GM10847 (cell line): Measurements from ENCODE around the gene GRB14.

Experiments used
- POLR2A ChIP-seq: IDR thresholded peaks from 2 replicates; pipeline ENCODE4 v1.6.1; 2011; ENCODE audit not compliant: insufficient read length; ENCODE audit errors: extremely low read depth

Gene GRB14

GRCh38 chr2:164574931-164575330, 46.4 kb downstream of the GRB14 start:
- no peak for TF ChIP-seq POLR2A

DNA sequence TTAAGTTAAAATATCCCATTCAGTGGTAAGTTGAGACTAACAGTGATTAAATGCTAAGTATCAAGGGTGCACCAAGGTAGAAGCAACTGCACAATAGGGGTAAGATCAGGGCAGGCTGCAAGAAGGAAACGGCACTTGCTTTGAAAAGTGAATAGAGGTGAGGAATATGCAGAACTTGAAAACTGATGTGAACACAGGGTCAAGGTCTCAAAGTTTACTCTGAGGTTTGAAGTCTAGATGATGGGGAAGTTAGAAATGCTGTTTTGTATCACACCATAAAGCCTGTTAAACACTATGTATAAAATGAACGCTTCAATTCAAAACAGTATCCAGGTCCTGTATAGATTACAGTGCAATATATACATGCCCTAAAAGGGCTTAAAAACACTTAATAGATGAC, 50.8 kb downstream of the GRB14 start:
- TF ChIP-seq POLR2A: no peak

GRCh38 chr2:164569378-164569777, 51.9 kb downstream of the GRB14 start:
- no peak for TF ChIP-seq POLR2A

DNA sequence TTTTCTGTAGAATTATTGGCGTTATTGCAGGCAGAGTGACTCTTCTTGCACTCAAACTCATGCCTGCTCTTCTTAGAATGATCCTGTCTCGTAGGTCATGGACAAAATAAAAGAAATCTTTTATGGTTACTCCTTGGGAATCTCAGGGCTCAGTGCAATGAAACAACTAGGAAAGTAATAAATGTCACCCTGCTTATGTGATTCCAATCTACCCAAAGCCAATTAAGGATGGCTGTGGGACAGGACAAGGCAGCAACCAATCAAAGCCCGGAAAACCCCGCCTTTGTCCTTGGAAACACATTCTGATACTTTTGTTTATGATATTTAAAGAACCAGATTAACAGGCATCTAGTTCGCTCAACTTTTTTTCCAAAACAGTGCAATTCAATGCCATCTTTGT, 53.0 kb downstream of the GRB14 start:
- no peak for TF ChIP-seq POLR2A

- no peak for TF ChIP-seq POLR2A
Observed at GRCh38 chr2:164567335-164567989, 53.8 kb downstream of the GRB14 start.

DNA sequence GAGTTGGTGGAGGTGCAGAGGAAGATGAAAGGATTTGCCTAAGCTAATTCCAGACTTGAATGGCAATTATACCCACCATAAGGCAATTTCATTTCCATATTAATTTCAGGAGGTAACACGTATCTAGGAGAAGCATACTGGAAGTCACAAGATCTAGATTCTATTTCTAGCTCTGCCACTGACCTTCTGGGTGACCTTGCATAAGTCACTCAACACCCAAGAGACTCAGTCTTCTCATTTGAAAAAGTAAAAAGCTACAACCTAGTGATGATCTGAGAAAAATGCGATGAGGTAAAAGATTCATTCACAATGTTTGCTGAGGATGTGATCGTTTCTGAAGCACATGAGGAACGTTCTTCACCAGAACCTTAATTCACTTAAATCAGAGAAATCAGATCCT, 55.9 kb downstream of the GRB14 start:
- no peak for TF ChIP-seq POLR2A

- no peak for TF ChIP-seq POLR2A
Observed at GRCh38 chr2:164562666-164563065, 58.6 kb downstream of the GRB14 start.

- no peak for TF ChIP-seq POLR2A
Observed at GRCh38 chr2:164561991-164562390, 59.3 kb downstream of the GRB14 start.

- no peak for TF ChIP-seq POLR2A
Observed at GRCh38 chr2:164561416-164561815, 59.9 kb downstream of the GRB14 start.

DNA sequence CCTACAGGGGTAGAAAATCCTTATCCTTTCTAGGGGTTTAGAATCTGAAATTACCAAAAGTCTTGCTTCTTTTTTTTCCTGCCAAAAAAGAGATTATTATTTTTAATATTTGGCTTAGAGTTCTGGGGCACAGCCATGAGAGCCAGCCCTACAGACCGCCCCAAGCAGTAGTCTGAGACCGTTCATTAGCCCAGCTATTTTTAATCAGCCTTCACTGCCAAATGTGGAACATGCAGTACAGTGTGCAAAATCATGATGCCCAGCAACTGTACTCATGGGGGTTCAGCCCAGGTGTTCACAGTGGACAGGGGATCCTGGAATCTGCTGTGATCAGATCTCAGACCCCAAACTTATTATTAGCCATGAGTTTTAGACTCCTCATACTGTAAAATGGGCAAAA, 60.4 kb downstream of the GRB14 start:
- TF ChIP-seq POLR2A: no peak

DNA sequence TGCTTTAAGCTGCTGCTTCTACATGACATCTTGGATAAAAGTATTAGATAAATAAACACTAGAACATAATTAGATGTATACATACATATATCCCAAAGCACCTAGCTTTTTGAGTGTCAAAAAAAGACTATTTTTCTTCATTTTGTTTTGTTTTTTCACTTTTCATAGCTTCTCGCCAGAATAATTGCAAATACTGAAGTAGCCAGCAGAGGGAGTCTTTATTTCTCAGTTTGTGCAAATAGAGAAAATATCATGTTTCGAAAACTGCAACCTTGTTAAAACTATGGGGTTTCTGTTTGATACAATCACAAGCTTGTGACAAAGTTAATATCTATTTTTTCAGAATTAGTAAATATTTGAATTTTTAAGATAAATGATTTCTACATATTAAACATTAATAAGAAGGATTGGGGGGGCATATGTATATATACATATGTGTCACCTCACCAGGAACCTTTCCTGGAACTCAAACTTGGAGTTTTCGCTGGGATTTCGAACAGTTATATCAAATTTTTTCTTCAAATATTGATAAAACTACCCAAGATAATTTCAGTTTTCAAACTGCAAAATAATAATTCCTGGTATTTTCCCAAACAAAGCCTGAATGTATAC, 61.0 kb downstream of the GRB14 start:
- no peak for TF ChIP-seq POLR2A

DNA sequence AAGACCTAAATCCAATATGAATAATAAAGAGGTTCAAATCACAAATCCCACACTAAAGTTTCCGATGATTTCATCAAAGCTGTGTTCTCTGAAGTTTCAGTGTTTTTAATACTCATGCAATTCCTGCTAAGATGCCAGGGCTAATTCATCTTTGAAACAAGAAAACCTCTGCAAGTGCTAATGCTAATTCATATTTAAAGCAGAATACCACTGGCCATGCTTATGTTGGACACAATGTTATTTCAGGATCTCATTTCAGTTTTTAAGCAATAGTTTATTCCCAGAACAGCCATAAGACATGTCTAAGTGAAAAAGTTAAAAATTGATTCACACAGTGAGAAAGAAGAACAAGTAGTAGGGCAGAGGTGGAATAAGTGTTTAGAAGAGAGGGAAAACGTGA, 62.8 kb downstream of the GRB14 start:
- no peak for TF ChIP-seq POLR2A

DNA sequence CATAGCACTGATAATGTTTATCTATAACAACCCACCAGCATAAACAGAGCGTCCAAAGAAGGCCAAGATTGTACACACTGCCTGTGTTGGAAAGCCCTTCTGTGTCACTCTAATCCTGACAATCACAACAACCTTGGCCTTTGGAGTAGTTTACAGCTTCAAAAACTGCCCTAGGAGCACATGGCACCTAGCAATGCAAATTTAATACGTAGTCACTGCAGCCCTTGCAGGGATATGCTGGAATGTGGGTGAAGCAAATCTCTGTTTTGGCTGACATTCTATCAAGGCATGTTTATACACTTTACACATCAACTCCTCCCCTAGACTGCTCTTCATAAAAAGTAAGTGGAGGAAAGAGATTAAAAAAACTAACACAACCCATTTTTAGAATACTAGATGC, 66.8 kb downstream of the GRB14 start:
- TF ChIP-seq POLR2A: no peak

DNA sequence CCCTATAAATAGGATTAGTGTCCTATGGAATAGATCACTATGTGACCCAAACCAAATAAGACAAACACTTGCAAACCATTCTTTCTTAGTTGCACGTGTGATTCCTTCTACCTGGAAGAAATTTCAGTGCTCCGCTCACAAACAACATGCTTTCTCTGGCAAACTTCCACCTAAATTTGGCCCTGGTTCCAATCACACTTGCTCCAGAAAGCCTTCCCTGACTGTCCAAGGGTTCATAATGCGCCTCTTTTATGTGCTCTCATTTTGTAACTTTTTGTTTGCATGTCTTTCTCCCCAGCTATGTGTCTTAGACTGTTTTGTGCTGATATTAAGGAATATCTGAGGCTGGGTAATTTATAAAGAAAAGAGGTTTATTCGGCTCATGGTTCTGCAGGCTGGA, 69.8 kb downstream of the GRB14 start:
- TF ChIP-seq POLR2A: no peak

DNA sequence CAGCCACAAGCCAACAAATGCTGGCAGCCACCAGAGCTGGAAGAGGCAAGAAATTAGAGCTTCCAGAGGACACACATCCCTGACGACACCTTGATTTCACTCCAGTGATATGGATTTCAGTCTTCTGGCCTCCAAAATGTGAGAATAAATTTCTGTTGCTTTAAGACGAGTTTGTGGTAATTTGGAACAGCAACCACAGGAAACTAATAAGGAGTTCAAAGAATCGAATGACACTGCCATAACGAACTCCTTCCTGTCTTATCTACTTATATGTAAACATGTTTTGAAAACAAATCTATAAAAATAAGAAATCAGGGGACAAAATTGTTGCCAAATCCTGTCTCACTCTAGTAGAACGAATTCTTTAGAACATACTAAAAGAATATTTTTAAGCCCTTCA, 75.8 kb downstream of the GRB14 start:
- no peak for TF ChIP-seq POLR2A

- no peak for TF ChIP-seq POLR2A
Observed at GRCh38 chr2:164542581-164543021, 78.7 kb downstream of the GRB14 start.
